ENCODE results near the gene CMTM8.

CMTM8 gene

GRCh38 chr3:32310336-32310735 is 71.9 kb downstream of the CMTM8 start:
- FAIRE-seq, result no peak

- FAIRE-seq, result no peak
These were observed 72.7 kb downstream of the CMTM8 start for GRCh38 chr3:32310918-32311839.

- FAIRE-seq, result no peak
These were observed 73.8 kb downstream of the CMTM8 start for GRCh38 chr3:32312251-32312650.

GRCh38 chr3:32313169-32313568 is 74.7 kb downstream of the CMTM8 start:
- FAIRE-seq, result no peak

- FAIRE-seq, result no peak
These were observed 75.4 kb downstream of the CMTM8 start for GRCh38 chr3:32313723-32314473.

GRCh38 chr3:32315441-32315840 is 77.0 kb downstream of the CMTM8 start:
- FAIRE-seq, result no peak

- no peak for FAIRE-seq
These were observed 77.8 kb downstream of the CMTM8 start for GRCh38 chr3:32316319-32316718.

GRCh38 chr3:32316976-32317375 is 78.5 kb downstream of the CMTM8 start:
- FAIRE-seq, result no peak

GRCh38 chr3:32319607-32320006 is 81.1 kb downstream of the CMTM8 start:
- no peak for FAIRE-seq

- FAIRE-seq, result no peak
These were observed 81.6 kb downstream of the CMTM8 start for GRCh38 chr3:32320080-32320479.

GRCh38 chr3:32321095-32321790 is 82.8 kb downstream of the CMTM8 start:
- FAIRE-seq, result no peak

GRCh38 chr3:32322311-32322710 is 83.8 kb downstream of the CMTM8 start:
- no peak for FAIRE-seq

- FAIRE-seq, result no peak
These were observed 85.1 kb downstream of the CMTM8 start for GRCh38 chr3:32323604-32324003.

GRCh38 chr3:32325201-32325600 is 86.7 kb downstream of the CMTM8 start:
- no peak for FAIRE-seq

GRCh38 chr3:32325927-32326326 is 87.4 kb downstream of the CMTM8 start:
- FAIRE-seq, result no peak

GRCh38 chr3:32326795-32327194 is 88.3 kb downstream of the CMTM8 start:
- FAIRE-seq, result no peak

- FAIRE-seq, result no peak
These were observed 96.2 kb downstream of the CMTM8 start for GRCh38 chr3:32334675-32335074.

- FAIRE-seq, result no peak
These were observed 97.1 kb downstream of the CMTM8 start for GRCh38 chr3:32335365-32336112.

GRCh38 chr3:32336113-32336498 is 97.6 kb downstream of the CMTM8 start:
- FAIRE-seq, result no peak

- no peak for FAIRE-seq
These were observed 99.0 kb downstream of the CMTM8 start for GRCh38 chr3:32337505-32337904.

GRCh38 chr3:32340039-32340438 is 101.6 kb downstream of the CMTM8 start:
- FAIRE-seq, result no peak

GRCh38 chr3:32340611-32341365 is 102.3 kb downstream of the CMTM8 start:
- no peak for FAIRE-seq
